HepG2 (cell line): ENCODE results near the gene KHK. TPM values are rescaled to one million over a fixed set of nuclear protein-coding genes. Genes with fewer than 3 reads are reported as not detected.

Source experiments
- CEBPG ChIP-seq: IDR thresholded peaks from 2 replicates; pipeline ENCODE4 v1.6.1; 2016
- EED ChIP-seq: sonication (generic); formaldehyde crosslinking; IDR thresholded peaks from 2 replicates; pipeline ENCODE4 v1.5.0; 2020; ENCODE audit warnings: mild to moderate bottlenecking, missing genetic modification reagents
- ELF3 ChIP-seq: IDR thresholded peaks from 2 replicates; pipeline ENCODE4 v1.6.1; 2016; ENCODE audit warnings: missing genetic modification reagents, missing compliant biosample characterization
- GFI1 ChIP-seq: sonication (generic); formaldehyde crosslinking; IDR thresholded peaks from 2 replicates; pipeline ENCODE4 v1.5.0; 2020; ENCODE audit warnings: missing genetic modification reagents, mild to moderate bottlenecking, borderline replicate concordance
- HDAC2 ChIP-seq: sonication (generic); formaldehyde crosslinking; IDR thresholded peaks from 2 replicates; pipeline ENCODE4 v1.4.0; 2020; ENCODE audit warnings: missing genetic modification reagents
- KDM2A ChIP-seq: sonication (generic); formaldehyde crosslinking; IDR thresholded peaks from 2 replicates; pipeline ENCODE4 v1.4.0; 2020; ENCODE audit warnings: low read depth, missing genetic modification reagents, borderline replicate concordance
- KLF11 ChIP-seq: IDR thresholded peaks from 2 replicates; pipeline ENCODE4 v1.6.1; 2016; ENCODE audit warnings: missing compliant biosample characterization
- MATR3 ChIP-seq: sonication (generic); formaldehyde crosslinking; IDR thresholded peaks from 2 replicates; pipeline ENCODE4 v1.4.0; 2020; ENCODE audit warnings: missing genetic modification reagents
- MEF2D ChIP-seq: sonication (generic); formaldehyde crosslinking; IDR thresholded peaks from 2 replicates; pipeline ENCODE4 v1.5.1; 2020; ENCODE audit warnings: mild to moderate bottlenecking, missing genetic modification reagents
- NONO ChIP-seq, 2 experiments: fragments of 450-650 bp in 1 of 2; sonication (generic) in 1 of 2; formaldehyde crosslinking in 1 of 2; IDR thresholded peaks in 1 of 2; conservative IDR thresholded peaks in 1 of 2; 2 replicates each; pipeline versions ENCODE4 v1.6.1 to v1.8.0; 2017 to 2022; ENCODE audit warnings: mild to moderate bottlenecking in 1 of 2, missing genetic modification reagents in 1 of 2, moderate library complexity in 1 of 2
- RFXANK ChIP-seq: IDR thresholded peaks from 2 replicates; pipeline ENCODE4 v1.6.1; 2016
- SP5 ChIP-seq: IDR thresholded peaks from 2 replicates; pipeline ENCODE4 v1.6.1; 2016; ENCODE audit warnings: low read depth, borderline replicate concordance
- THAP11 ChIP-seq: IDR thresholded peaks from 2 replicates; pipeline ENCODE4 v1.6.1; 2016; ENCODE audit warnings: missing biosample characterization, missing genetic modification reagents
- ZHX2 ChIP-seq, 2 experiments: sonication (generic) in 1 of 2; formaldehyde crosslinking in 1 of 2; IDR thresholded peaks; 2 replicates each; pipeline versions ENCODE4 v1.6.1 to v1.9.0; 2014 to 2022; ENCODE audit warnings: antibody characterized with exemption in 1 of 2, borderline replicate concordance in 1 of 2, inconsistent platforms in 1 of 2, low read depth in 1 of 2, missing genetic modification reagents in 1 of 2
- ZNF138 ChIP-seq: sonication (generic); formaldehyde crosslinking; IDR thresholded peaks from 2 replicates; pipeline ENCODE4 v1.5.0; 2020; ENCODE audit warnings: mild to moderate bottlenecking, low read depth, missing genetic modification reagents
- ZNF543 ChIP-seq: sonication (generic); formaldehyde crosslinking; IDR thresholded peaks from 2 replicates; pipeline ENCODE4 v1.4.0; 2020; ENCODE audit warnings: mild to moderate bottlenecking, missing genetic modification reagents
- ZNF644 ChIP-seq: IDR thresholded peaks from 2 replicates; pipeline ENCODE4 v1.6.1; 2016; ENCODE audit warnings: low read depth
- ZSCAN25 ChIP-seq: sonication (generic); formaldehyde crosslinking; IDR thresholded peaks from 2 replicates; pipeline ENCODE4 v1.8.0; 2022; ENCODE audit warnings: mild to moderate bottlenecking, missing genetic modification reagents
- polyA plus RNA-seq, 8 experiments: library from polyadenylated mRNA; depleted of rRNA in 3 of 8; stranded (reverse) in 7 of 8; unstranded in 1 of 8; fragments of >200 nt; fragmentation: Illumina TruSeq in 4 of 8; extraction: Trizol in 4 of 8; gene quantifications; 2 replicates each; pipeline versions ENCODE4 v1.2.1 to v1.2.3, GENCODE V29; 2011 to 2016; ENCODE audit warnings: low read depth in 4 of 8, missing spikeins in 1 of 8, mixed read lengths in 1 of 8; ENCODE audit not compliant: insufficient read depth in 1 of 8
- total RNA-seq, 5 experiments: library from RNA; depleted of rRNA; stranded (reverse); fragments of >200 nt; fragmentation: Illumina TruSeq; extraction: Trizol; gene quantifications; 2 replicates each; pipeline ENCODE4 v1.2.3, GENCODE V29; 2016; ENCODE audit warnings: low read depth in 1 of 5
- TF ChIP-seq, protein P1 (sequence below): sonication (generic); formaldehyde crosslinking; IDR thresholded peaks from 2 replicates; pipeline ENCODE4 v1.4.0; 2020; ENCODE audit warnings: missing genetic modification reagents
- TF ChIP-seq, protein P2 (sequence below): sonication (generic); formaldehyde crosslinking; IDR thresholded peaks from 2 replicates; pipeline ENCODE4 v1.4.0; 2020; ENCODE audit warnings: missing genetic modification reagents, borderline replicate concordance

Gene KHK
- total and polyA plus RNA-seq, 2 of the 13 experiments (the other 11 are each of a cell fraction or from before 2014, with no cell fraction given): 40.9 to 99.2 TPM

- TF ChIP-seq KDM2A (CRISPR knock-in tag) (peak; percentile 60; the same call in 1 of the 2 replicates), SP5 (CRISPR knock-in tag) (no peak; the same call in 1 of the 2 replicates), MATR3 (CRISPR knock-in tag) (no peak), ZNF138 (CRISPR knock-in tag) (peak; percentile 51; the same call in 1 of the 2 replicates), RFXANK (CRISPR knock-in tag) (no peak), KLF11 (CRISPR knock-in tag) (no peak; the same call in none of the 2 replicates), CEBPG (CRISPR knock-in tag) (no peak), THAP11 (CRISPR knock-in tag) (peak; percentile 13; the same call in 1 of the 2 replicates), ZNF543 (CRISPR knock-in tag) (no peak; the same call in 1 of the 2 replicates), NONO (IDR thresholded peaks at IDR 0.05) (no peak), NONO (CRISPR knock-in tag; conservative IDR thresholded peaks at IDR 0.05) (no peak; the same call in none of the 2 replicates), EED (CRISPR knock-in tag) (peak; percentile 87; the same call in 1 of the 2 replicates), ZSCAN25 (CRISPR knock-in tag) (peak; percentile 84), MEF2D (CRISPR knock-in tag) (no peak), HDAC2 (peak; percentile 38), ELF3 (CRISPR knock-in tag) (peak; percentile 25; the same call in 1 of the 2 replicates), ZHX2 (IDR thresholded peaks at IDR 0.05; ENCODE audit: low read depth) (0 out of 2 replicates have a peak, but pooled peaks have one; percentile 10), ZHX2 (CRISPR knock-in tag; IDR thresholded peaks at IDR 0.05; ENCODE audit: borderline replicate concordance) (no peak), GFI1 (no peak), ZNF644 (CRISPR knock-in tag) (no peak)
- TF ChIP-seq, protein P1, sequence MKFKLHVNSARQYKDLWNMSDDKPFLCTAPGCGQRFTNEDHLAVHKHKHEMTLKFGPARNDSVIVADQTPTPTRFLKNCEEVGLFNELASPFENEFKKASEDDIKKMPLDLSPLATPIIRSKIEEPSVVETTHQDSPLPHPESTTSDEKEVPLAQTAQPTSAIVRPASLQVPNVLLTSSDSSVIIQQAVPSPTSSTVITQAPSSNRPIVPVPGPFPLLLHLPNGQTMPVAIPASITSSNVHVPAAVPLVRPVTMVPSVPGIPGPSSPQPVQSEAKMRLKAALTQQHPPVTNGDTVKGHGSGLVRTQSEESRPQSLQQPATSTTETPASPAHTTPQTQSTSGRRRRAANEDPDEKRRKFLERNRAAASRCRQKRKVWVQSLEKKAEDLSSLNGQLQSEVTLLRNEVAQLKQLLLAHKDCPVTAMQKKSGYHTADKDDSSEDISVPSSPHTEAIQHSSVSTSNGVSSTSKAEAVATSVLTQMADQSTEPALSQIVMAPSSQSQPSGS (CRISPR knock-in tag): no peak
- TF ChIP-seq, protein P2, sequence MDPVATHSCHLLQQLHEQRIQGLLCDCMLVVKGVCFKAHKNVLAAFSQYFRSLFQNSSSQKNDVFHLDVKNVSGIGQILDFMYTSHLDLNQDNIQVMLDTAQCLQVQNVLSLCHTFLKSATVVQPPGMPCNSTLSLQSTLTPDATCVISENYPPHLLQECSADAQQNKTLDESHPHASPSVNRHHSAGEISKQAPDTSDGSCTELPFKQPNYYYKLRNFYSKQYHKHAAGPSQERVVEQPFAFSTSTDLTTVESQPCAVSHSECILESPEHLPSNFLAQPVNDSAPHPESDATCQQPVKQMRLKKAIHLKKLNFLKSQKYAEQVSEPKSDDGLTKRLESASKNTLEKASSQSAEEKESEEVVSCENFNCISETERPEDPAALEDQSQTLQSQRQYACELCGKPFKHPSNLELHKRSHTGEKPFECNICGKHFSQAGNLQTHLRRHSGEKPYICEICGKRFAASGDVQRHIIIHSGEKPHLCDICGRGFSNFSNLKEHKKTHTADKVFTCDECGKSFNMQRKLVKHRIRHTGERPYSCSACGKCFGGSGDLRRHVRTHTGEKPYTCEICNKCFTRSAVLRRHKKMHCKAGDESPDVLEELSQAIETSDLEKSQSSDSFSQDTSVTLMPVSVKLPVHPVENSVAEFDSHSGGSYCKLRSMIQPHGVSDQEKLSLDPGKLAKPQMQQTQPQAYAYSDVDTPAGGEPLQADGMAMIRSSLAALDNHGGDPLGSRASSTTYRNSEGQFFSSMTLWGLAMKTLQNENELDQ (CRISPR knock-in tag): no peak; the same call in 1 of the 2 replicates
Measured at GRCh38 chr2:27086724-27087593, at the start of gene KHK (continued).
